GM18519 (cell line): ENCODE measurements around the gene STARD5.

ENCODE experiments used
- ATAC-seq: cut with Tn5 transposase; IDR thresholded peaks from one replicate; pipeline ENCODE4 v1.9.1; 2021; ENCODE audit warnings: mild to moderate bottlenecking, moderate library complexity; ENCODE audit not compliant: unreplicated experiment, low FRiP score

Gene STARD5

GRCh38 chr15:81261172-81261811, 62.6 kb downstream of the STARD5 start:
- ATAC-seq = no peak

GRCh38 chr15:81259760-81260298, 64.1 kb downstream of the STARD5 start:
- no peak for ATAC-seq
